HG03060 (cell line): ENCODE measurements around the gene CLNK.
A peak's percentile ranks its signal among the peaks of the same experiment; 100 is the strongest.

Experiments used
- ATAC-seq: cut with Tn5 transposase; IDR thresholded peaks from one replicate; pipeline ENCODE4 v1.9.1; 2021; ENCODE audit warnings: low read depth, moderate number of reproducible peaks; ENCODE audit not compliant: unreplicated experiment

Gene CLNK

GRCh38 chr4:10703156-10703555, 18.6 kb upstream of the CLNK start:
- no peak for ATAC-seq

GRCh38 chr4:10701702-10702460, 17.3 kb upstream of the CLNK start:
- no peak for ATAC-seq

- no peak for ATAC-seq
Measured at GRCh38 chr4:10701161-10701560, 16.6 kb upstream of the CLNK start.

- ATAC-seq = no peak
Measured at GRCh38 chr4:10698172-10698571, 13.6 kb upstream of the CLNK start.

GRCh38 chr4:10697086-10697485, 12.5 kb upstream of the CLNK start:
- ATAC-seq = no peak

GRCh38 chr4:10696253-10696652, 11.7 kb upstream of the CLNK start:
- no peak for ATAC-seq

- ATAC-seq = no peak
Measured at GRCh38 chr4:10694828-10695209, 10.3 kb upstream of the CLNK start.

GRCh38 chr4:10694151-10694827, 9.7 kb upstream of the CLNK start:
- ATAC-seq = no peak

- no peak for ATAC-seq
Measured at GRCh38 chr4:10691651-10692050, 7.1 kb upstream of the CLNK start.

- no peak for ATAC-seq
Measured at GRCh38 chr4:10690185-10690907, 5.8 kb upstream of the CLNK start.

GRCh38 chr4:10688846-10689245, 4.3 kb upstream of the CLNK start:
- no peak for ATAC-seq

GRCh38 chr4:10688022-10688421, 3.5 kb upstream of the CLNK start:
- ATAC-seq = no peak

GRCh38 chr4:10687526-10687925, 3.0 kb upstream of the CLNK start:
- ATAC-seq = no peak

- no peak for ATAC-seq
Measured at GRCh38 chr4:10682397-10682796, 2.2 kb downstream of the CLNK start.

GRCh38 chr4:10677796-10678497, 6.6 kb downstream of the CLNK start:
- no peak for ATAC-seq

- peak; percentile 36 for ATAC-seq
Measured at GRCh38 chr4:10673817-10674369, 10.7 kb downstream of the CLNK start.

- ATAC-seq = no peak
Measured at GRCh38 chr4:10672379-10672778, 12.2 kb downstream of the CLNK start.

- no peak for ATAC-seq
Measured at GRCh38 chr4:10671799-10672198, 12.8 kb downstream of the CLNK start.

- ATAC-seq = peak; percentile 85
Measured at GRCh38 chr4:10671366-10671765, 13.2 kb downstream of the CLNK start.

GRCh38 chr4:10670321-10670720, 14.2 kb downstream of the CLNK start:
- no peak for ATAC-seq
